ENCODE measurements around the gene LCTL.

The LCTL gene

GRCh38 chr15:66587020-66587419 is 21.2 kb upstream of the LCTL start:
- Histone ChIP-seq H3K4me3 (ENCODE audit: low read length) (no peak overlapping the region), H3K36me3 (ENCODE audit: control insufficient read depth, low read length) (no peaks in the 10 kb centered on the region), H3K79me2 (ENCODE audit: control insufficient read depth, low read length) (no peaks in the 10 kb centered on the region), H3K27me3 (ENCODE audit: control insufficient read depth, low read length) (no peaks in the 10 kb centered on the region), H3K4me1 (ENCODE audit: control insufficient read depth, low read length) (peaks cover 6% of the 10 kb centered on the region; the same call in 1 of the 2 replicates), H3K27ac (ENCODE audit: low read depth, low read length) (no peak overlapping the region), H3F3A (ENCODE audit: control insufficient read depth, insufficient read depth) (peaks cover 2% of the 10 kb centered on the region; the same call in 1 of the 2 replicates), H3K9me3 (ENCODE audit: control insufficient read depth, insufficient read depth, low read length) (no peaks in the 10 kb centered on the region), H3K4me2 (ENCODE audit: low read length) (no peak overlapping the region), H3K9me2 (replicated peaks; ENCODE audit: control insufficient read depth, low read length) (no peaks in the 10 kb centered on the region), H4K20me1 (ENCODE audit: control insufficient read depth, insufficient read depth, low read depth, low read length) (no peaks in the 10 kb centered on the region)
- TF ChIP-seq EZH2phosphoT487 (IDR thresholded peaks at IDR 0.05; ENCODE audit: borderline replicate concordance, low read length) (no peak), CTCF (IDR thresholded peaks at IDR 0.05; ENCODE audit: low read depth, low read length, poor library complexity, severe bottlenecking) (no peak)

- H3K79me2 ChIP-seq (ENCODE audit: control insufficient read depth, low read length): no peaks in the 10 kb centered on the region
- no peak overlapping the region for H3K4me3 ChIP-seq (ENCODE audit: low read length)
- no peaks in the 10 kb centered on the region for H3K27me3 ChIP-seq (ENCODE audit: control insufficient read depth, low read length)
- no peaks in the 10 kb centered on the region for H3K9me3 ChIP-seq (ENCODE audit: control insufficient read depth, insufficient read depth, low read length)
- no peaks in the 10 kb centered on the region for H3K9me2 ChIP-seq (replicated peaks; ENCODE audit: control insufficient read depth, low read length)
- peaks cover 2% of the 10 kb centered on the region; the same call in 1 of the 2 replicates for H3F3A ChIP-seq (ENCODE audit: control insufficient read depth, insufficient read depth)
- no peak overlapping the region for H3K4me2 ChIP-seq (ENCODE audit: low read length)
- H3K36me3 ChIP-seq (ENCODE audit: control insufficient read depth, low read length): no peaks in the 10 kb centered on the region
- H3K4me1 ChIP-seq (ENCODE audit: control insufficient read depth, low read length): peaks cover 6% of the 10 kb centered on the region; the same call in 1 of the 2 replicates
- H4K20me1 ChIP-seq (ENCODE audit: control insufficient read depth, insufficient read depth, low read depth, low read length): no peaks in the 10 kb centered on the region
- TF ChIP-seq EZH2phosphoT487 (IDR thresholded peaks at IDR 0.05; ENCODE audit: borderline replicate concordance, low read length) (no peak), CTCF (IDR thresholded peaks at IDR 0.05; ENCODE audit: low read depth, low read length, poor library complexity, severe bottlenecking) (no peak)
- H3K27ac ChIP-seq (ENCODE audit: low read depth, low read length): no peak overlapping the region
These were observed 20.6 kb upstream of the LCTL start for GRCh38 chr15:66586155-66586976.

GRCh38 chr15:66581972-66582537 is 16.3 kb upstream of the LCTL start:
- H4K20me1 ChIP-seq (ENCODE audit: control insufficient read depth, insufficient read depth, low read depth, low read length): no peaks in the 10 kb centered on the region
- no peaks in the 10 kb centered on the region for H3K9me3 ChIP-seq (ENCODE audit: control insufficient read depth, insufficient read depth, low read length)
- no peak overlapping the region for H3K27ac ChIP-seq (ENCODE audit: low read depth, low read length)
- no peaks in the 10 kb centered on the region for H3K36me3 ChIP-seq (ENCODE audit: control insufficient read depth, low read length)
- H3K4me2 ChIP-seq (ENCODE audit: low read length): no peak overlapping the region
- H3K4me3 ChIP-seq (ENCODE audit: low read length): no peak overlapping the region
- H3F3A ChIP-seq (ENCODE audit: control insufficient read depth, insufficient read depth): no peaks in the 10 kb centered on the region
- H3K4me1 ChIP-seq (ENCODE audit: control insufficient read depth, low read length): peaks cover 3% of the 10 kb centered on the region; the same call in 1 of the 2 replicates
- H3K9me2 ChIP-seq (replicated peaks; ENCODE audit: control insufficient read depth, low read length): no peaks in the 10 kb centered on the region
- H3K27me3 ChIP-seq (ENCODE audit: control insufficient read depth, low read length): no peaks in the 10 kb centered on the region
- H3K79me2 ChIP-seq (ENCODE audit: control insufficient read depth, low read length): no peaks in the 10 kb centered on the region
- TF ChIP-seq EZH2phosphoT487 (IDR thresholded peaks at IDR 0.05; ENCODE audit: borderline replicate concordance, low read length) (no peak), CTCF (IDR thresholded peaks at IDR 0.05; ENCODE audit: low read depth, low read length, poor library complexity, severe bottlenecking) (no peak)

Measured in DOHH2 (cell line).